RPMI7951 (cell line): ENCODE data around the gene TNRC6B. TPM values are rescaled to one million over a fixed set of nuclear protein-coding genes. Genes with fewer than 3 reads are reported as not detected.
A peak's percentile ranks its signal among the peaks of the same experiment; 100 is the strongest.
"Not testable (repeated sequence)": the region's sequence is repeated elsewhere in the genome, so short reads cannot be mapped to it uniquely, and the experiment has no call there.

Source experiments
- DNase-seq: peaks from one replicate; pipeline ENCODE4 v3.0.0-alpha.2; 2012; ENCODE audit warnings: low read depth
- total RNA-seq: library from RNA; depleted of rRNA; stranded (reverse); fragments of >200 nt; shearing (Covaris generic); gene quantifications from 2 replicates; pipeline ENCODE4 v1.2.3, GENCODE V29; 2014; rRNA removed

TNRC6B gene, protein sequence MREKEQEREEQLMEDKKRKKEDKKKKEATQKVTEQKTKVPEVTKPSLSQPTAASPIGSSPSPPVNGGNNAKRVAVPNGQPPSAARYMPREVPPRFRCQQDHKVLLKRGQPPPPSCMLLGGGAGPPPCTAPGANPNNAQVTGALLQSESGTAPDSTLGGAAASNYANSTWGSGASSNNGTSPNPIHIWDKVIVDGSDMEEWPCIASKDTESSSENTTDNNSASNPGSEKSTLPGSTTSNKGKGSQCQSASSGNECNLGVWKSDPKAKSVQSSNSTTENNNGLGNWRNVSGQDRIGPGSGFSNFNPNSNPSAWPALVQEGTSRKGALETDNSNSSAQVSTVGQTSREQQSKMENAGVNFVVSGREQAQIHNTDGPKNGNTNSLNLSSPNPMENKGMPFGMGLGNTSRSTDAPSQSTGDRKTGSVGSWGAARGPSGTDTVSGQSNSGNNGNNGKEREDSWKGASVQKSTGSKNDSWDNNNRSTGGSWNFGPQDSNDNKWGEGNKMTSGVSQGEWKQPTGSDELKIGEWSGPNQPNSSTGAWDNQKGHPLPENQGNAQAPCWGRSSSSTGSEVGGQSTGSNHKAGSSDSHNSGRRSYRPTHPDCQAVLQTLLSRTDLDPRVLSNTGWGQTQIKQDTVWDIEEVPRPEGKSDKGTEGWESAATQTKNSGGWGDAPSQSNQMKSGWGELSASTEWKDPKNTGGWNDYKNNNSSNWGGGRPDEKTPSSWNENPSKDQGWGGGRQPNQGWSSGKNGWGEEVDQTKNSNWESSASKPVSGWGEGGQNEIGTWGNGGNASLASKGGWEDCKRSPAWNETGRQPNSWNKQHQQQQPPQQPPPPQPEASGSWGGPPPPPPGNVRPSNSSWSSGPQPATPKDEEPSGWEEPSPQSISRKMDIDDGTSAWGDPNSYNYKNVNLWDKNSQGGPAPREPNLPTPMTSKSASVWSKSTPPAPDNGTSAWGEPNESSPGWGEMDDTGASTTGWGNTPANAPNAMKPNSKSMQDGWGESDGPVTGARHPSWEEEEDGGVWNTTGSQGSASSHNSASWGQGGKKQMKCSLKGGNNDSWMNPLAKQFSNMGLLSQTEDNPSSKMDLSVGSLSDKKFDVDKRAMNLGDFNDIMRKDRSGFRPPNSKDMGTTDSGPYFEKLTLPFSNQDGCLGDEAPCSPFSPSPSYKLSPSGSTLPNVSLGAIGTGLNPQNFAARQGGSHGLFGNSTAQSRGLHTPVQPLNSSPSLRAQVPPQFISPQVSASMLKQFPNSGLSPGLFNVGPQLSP (N-terminal part only)
- 9.5 and 14.4 TPM in 2 replicates for total RNA-seq

DNA sequence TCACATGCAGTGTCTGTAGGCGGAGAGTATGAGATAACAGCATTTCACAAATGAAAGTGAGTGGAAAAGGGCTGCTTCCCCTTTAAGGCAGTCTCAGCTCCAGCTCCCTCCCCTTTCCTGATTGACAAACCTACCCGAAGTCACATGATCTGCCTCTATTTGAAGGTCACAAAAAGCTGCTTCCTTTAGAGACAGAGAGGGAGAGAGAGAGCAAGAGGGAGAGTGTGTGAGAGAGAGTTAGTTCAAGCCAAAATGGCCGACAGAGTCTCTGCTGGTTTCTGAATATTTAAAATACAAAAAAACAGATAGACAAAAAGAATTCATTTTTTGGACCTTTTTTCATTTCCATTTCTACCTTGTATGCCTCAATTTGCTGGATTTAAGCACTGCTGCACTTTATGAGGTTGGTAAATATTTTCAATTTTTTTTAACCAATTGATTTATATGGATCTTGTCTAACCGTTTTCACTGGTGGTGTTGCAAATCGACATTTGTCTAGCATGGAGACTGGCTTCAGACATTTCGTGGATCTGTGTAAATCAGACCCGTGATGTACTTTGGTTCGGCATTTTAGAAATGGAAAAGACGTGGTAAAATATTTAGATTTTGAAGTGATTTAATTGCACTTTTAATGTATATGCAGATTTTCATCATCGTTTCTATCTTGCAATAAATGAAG is at the start of gene TNRC6B:
TSS of gene TNRC6B (plus strand) at position 188 of the 679 bp plus-strand sequence. CDS start at position 399, 211 bp downstream.
- DNase-seq = peak; percentile 95

DNA sequence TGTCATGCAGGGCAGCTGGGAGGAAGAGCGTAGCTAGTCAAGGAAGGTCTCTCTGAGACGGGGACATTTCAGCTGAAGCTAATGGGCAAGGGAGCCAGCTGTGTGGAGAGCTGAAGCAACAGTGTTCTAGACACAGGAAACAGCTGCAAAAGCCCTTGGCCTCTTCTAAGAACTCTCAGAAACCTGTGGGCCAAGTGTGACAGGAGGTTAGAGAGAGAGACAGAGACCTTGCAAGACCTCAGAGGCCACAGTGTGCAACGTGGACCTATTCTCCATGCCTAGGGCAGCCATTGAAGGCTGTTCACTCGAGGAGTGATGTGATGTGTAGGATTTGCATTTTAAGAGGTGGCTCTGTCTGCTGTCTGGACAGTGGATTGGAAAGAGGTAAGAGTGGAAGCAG is 48.7 kb upstream of the TNRC6B start:
- no peak for DNase-seq

DNA sequence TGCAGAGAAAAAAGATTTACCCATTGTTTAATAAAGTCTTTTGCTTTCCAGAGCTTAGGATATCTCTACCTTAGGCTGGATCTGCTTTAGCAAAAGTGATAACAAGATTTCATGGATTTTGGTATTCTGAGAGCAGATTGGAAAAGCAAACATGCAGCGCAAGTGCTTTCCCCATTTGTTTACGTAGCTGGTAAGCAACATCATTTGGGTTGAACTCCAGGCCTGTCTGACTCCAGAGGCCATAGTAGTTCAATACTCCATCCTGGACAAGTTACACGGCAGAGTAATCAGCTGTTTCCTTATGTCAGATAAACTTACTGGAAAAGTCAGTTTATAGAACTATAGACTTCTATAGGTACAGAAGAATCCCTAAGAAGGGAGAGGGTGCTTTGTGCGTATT is 40.6 kb upstream of the TNRC6B start:
- no peak for DNase-seq

DNA sequence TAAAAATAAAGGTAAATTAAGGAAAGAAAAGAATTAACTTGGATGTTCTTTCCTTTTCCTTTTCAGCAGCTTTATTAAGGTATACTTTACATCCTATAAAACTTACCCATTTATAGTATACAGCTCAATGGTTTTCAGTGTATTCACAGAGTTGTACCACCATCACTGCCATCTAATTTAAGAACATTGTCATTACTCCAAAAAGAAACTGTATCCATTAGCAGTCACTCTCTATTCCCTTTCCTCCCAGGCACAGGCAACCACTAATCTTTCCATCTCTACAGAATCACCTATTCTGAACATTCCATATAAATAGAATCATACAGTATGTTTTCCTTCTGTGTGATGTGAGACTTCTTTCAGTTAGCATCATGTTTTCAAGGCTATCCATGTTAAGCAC is 38.9 kb upstream of the TNRC6B start:
- no peak for DNase-seq

DNA sequence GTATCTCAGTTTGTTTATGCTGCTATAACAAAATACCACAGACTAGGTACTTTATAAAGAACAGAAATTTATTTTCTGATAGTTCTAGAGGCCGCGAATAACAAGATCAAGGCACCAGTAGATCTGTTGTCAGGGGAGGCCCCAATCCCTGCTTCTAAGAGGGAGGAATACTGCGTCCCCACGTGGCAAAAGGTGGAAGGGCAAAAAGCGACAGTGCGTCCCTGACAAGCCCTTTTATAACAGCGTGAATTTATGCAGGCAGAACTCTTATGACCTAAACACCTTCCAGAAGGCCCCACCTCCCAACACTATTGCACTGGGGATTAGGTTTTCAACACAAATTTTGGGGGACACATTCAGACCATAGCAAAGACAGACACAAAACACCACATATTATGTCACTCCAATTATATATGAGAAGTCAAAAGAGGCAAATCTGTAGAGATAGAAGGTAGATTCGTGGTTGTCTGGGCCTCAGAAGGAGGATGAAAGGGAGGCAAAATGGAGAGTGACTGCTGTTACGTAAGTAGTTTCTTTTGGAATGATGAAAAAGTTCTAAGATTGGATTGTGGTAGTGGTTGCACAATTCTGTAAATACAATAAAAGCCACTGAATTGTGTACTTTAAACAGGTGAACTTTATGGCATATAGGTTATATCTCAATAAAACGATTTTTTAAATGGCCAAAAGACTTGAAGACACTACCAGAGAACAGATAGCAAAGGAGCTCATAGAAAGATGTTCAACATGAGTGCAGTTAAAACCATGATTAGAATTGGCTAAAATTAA is 30.1 kb upstream of the TNRC6B start:
- no peak for DNase-seq

DNA sequence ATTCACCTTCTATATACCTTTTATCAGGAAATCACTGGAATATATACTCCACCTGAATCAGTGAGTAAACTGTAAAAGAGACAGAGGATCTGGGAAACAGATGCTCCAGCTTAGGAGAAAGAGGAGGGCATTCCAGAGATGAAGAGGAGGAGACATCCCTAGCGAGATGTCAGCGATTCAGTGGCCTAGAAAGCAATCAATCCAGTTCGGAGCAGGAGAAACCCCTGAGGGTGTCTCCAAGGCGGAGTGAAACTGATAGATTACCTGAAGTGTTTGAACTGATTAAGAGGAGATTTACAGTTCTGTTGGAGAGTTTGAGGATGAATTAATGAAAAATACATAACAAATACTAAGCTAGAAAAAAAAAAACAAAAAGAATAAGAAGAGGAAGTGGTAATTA is 24.5 kb upstream of the TNRC6B start:
- no peak for DNase-seq

DNA sequence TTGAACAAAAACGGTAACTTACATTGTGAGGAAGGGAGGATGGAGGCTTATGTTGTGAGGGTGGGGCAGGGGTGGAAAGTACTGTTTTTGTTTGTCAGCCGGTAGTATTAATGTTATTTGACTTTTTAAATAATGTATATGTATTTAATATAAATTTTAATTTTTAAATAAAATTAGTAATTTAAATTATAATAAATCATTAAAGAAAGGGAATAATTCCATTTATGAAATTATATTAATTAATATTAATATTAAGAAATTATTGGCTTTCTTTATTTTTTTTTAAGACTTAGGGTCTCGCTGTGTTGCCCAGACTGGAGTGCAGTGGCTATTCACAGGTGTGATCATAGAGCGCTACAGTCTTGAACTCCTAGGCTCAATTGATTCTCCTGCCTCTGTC is 24.0 kb upstream of the TNRC6B start:
- DNase-seq = no peak

DNA sequence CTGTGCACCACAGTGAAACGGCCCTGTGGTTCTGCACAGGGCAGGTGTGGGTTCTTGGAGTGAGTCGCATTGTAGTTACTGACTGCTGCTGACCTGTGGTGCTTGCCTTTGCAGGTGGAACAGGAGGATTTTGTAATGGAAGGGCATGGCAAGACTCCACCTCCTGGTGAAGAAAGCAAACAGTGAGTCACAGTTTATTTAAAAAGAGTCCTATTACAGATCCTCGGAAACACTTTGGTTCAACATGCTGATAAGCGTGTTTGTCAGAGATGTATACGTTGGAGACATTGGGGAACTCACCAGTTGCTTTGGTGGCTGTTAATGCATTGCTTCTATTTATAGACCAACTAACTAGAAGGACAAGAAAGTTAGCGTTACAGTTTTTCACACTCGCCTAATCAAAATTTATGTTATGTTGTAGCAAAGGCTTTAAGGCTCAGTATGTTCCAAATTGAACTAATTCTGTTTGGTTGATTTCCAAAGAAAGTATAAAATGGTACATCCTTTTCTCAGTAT is 21.7 kb upstream of the TNRC6B start:
- peak; percentile 31 for DNase-seq

DNA sequence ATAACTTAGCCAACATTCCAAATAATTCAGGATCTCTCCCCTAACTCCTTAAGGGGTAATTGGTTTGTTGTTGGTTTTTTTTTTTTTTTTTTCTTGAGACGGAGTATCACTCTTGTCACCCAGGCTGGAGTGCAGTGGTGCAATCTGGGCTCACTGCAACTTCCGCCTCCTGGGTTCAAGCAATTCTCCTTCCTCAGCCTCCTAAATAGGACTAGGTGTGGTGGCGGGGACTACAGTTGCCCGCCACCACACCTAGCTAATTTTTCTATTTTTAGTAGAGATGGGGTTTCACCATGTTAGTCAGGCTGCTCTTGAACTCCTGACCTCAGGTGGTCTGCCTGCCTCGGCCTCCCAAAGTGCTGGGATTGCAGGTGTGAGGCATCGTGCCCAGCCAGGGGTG is 21.0 kb upstream of the TNRC6B start:
- DNase-seq = not testable (repeated sequence)

DNA sequence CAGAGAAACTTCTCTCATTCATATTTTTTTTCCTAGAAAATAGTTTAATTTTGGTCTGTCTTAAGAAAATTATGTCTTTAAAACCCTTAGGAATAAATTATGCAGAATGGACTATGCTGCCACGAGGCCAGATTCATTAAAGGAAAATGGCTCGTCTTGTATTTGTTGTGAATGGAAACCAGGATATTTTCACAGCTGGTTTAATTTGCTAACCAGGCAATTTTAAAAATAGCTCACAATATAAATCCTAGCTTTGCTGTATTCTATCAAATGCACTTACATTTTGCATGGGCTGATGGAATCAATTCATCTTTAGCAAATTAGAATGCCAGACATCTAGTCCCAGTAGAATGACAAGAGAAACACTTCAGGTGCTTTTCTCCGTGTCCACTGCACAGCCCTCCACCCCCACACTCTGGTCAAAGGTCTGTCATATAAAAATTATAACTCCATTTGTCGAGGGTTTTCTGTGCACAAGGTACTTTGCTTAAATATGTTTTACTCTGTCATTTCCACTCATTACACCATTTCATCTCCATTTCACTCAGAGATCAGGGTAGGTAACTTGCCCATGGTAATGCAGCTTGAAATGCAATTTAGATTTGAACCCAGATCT is 20.3 kb upstream of the TNRC6B start:
- DNase-seq = no peak

DNA sequence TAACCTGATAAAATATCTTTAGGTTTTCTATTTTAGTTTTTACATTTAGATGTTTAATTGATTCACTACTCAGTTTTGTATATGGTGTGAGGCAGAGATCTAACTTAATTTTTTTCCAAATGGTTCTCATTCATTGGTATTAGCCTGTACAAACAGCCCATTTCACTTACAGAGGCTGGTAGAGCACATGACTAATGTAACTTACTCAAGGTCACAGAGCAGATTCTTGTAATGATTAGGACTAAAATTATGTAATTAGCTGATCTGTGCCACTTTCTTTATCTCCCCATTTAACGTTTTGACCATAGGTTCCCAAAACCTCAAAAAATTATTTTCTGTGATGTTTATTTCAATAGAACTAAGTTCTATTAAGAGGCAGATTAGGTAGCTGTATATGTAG is 16.5 kb upstream of the TNRC6B start:
- no peak for DNase-seq

DNA sequence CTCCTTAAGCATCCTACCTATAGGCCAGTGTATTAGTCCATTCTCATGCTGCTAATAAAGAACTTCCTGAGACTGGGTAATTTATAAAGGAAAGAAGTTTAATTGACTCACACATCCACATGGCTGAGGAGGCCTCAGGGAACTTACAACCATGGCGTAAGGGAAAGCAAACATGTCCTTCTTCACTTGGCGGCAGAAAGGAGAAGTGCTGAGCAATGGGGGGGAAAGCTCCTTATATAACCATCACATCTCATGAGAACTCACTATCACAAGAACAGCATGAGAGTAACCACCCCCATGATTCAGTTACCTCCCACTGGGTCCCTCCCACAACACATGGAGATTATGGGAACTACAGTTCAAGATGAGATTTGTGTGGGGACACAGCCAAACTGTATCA is 12.2 kb upstream of the TNRC6B start:
- DNase-seq = not testable (repeated sequence)

DNA sequence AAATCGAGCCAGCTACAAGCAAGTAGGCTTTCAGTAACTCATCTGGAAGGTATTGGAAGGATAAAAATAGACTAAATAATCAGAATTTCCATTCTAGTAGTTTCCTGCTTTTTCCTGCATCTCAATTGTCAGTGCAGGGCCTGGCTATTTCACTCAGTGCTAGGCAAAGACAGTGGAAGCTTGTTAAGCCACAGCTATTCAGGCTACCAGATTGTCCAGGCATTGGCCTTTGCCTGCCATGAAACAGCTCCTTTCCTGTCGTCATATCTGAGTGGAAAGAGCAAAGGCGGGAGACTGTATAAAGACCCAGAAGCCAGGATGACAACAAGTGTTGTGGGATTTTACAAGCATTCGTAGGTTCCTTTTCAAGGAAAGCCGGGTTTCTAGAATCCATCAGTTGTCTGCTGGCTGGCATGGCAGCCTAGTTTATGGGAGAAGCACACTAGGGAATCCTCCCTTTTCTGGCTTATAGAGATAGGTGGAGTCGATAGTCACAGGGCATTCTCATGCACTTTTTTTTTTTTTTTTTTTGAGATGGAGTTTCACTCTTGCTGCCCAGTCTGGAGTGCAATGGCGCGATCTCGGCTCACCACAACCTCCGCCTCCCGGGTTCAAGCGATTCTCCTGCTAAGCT is 2.0 kb upstream of the TNRC6B start:
- DNase-seq = no peak

DNA sequence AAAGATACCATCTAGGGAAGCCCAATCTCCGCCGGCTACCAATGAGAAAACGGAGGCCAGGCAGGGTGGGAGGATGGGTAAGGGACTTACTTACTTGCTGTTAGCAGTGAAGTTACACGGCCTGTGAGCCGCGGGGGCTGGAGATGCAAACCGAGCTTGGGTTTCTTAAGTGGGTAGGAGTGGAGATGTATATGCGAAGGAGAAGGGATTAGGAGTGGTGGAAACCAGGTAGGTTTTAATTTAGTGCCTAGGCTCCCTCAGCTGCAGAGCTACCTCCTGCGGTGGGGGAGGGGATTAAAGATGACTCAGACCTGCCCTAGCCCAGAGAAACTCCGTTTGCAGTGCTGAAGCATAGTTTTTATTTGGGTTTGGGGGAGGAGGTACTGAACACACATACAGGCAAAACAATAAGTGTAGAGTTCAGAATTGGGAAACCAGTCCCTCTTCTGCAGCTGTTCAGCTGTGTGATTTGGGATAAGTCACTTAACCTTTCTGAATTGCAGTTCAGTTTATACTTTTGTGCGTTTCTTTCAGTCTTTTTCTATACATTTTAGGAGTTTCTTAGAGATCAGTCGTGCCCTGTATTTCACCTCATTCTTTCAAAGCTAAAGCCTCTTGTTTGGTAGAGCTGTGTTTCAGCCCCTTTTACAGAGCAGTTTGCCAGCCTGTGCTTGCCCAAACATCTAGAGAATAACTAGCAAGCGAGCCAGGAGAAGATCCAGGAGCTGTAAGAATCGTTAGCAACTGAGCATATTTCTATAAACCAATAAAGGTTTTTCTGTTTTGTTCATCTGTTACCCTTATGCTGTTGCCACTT is 596 bp upstream of the TNRC6B start:
- DNase-seq = peak; percentile 59

DNA sequence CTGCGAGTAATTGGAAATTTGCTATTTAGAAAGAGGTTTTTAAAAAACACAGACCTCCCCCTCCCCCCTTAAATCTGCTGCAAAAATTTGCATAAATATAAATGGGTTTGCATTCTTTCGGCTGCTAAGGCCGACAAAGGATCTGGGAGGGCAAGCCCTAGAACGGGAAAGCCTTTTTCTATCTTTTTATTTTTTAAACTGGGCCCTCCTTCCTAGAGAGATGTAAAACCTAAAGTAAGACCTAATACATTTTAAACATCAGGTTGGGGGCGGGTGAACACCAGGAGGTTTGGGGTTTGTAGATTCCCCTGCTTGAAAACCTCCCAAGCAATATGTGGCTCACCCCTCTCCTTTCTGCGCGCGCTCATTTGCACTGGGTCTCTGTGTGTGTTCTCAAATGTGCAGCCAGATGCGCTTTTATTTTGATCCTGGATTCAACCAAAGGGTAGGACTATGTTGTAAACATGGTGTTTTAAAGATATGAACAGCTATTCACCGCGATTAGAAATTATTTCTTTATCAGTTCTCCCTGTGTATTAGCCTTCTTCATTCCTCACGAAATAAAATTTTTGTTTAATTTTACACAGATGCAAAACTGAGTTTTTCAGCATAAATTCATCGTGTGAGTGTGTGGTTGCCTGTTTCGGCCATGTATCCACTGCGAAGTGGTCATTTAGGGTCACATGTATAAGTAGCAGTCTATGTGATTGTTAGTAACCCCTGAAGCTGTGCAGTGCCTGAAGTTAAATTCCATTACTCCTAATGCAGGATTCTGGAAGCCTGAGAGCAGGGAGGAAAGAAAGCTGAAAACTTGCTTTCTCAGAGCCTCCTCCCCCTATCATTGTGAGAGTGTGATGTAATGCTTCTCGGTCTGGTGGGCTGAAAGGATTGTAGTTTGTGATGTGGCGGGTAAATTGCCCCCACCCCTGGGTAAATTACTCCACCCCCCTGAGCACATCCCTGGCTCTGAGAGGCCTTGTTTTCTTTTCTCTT is 988 bp downstream of the TNRC6B start:
- peak; percentile 47 for DNase-seq

DNA sequence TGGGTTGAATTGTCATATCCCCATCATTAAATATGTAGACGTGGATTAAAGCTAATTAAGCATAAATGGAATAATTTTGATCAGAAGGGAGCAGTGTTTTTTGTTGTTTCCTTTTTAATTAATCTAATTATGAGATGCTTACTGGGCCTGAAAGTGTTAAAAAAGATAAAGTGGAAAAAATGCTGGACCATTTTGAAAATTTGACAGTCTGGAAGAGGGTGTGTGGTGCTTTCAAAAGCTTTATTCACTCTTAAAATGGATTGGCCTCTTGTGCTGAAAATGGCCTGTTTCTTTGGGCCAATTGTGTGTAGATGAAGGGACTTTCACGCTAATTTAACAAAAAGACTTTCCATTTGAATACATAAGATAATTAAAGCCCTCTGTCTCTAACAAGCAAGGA is 1.8 kb downstream of the TNRC6B start:
- no peak for DNase-seq

DNA sequence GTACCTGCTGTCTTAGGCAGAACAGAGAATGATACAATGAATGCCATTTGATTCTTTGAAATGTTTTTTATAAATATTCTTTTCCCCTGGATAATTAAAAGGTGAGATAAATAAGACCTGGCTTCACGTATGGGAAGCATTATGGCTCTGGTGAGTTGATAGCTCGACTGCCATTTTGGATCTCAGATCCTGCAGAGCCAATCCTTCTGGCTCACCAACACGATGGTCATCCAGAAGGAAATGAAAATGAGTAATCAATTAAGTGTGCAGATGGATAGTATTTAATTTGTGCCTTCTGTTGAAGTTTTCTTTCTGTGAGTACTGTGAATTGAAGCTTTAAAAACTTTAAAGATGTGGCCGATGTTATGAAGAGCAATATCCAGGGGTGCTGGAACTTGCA is 2.7 kb downstream of the TNRC6B start:
- DNase-seq = no peak
